Midbrain (tissue), 1 donor: ENCODE measurements around the gene CD300LD.
"Not testable (repeated sequence)": the region's sequence is repeated elsewhere in the genome, so short reads cannot be mapped to it uniquely, and the experiment has no call there.

ENCODE experiments used
- DNase-seq: peaks from one replicate; lab custom pipeline; 2025; lab: John Stamatoyannopoulos, UW

The CD300LD gene

GRCh38 chr17:74606050-74606449 lies 14.0 kb upstream of the CD300LD start:
- no peak for DNase-seq

- DNase-seq, result no peak
These were observed 13.3 kb upstream of the CD300LD start for GRCh38 chr17:74605361-74605760.

GRCh38 chr17:74604761-74605160 lies 12.7 kb upstream of the CD300LD start:
- DNase-seq, result no peak

- DNase-seq, result no peak
These were observed 12.1 kb upstream of the CD300LD start for GRCh38 chr17:74604200-74604599.

- DNase-seq, result no peak
These were observed 11.7 kb upstream of the CD300LD start for GRCh38 chr17:74603746-74604145.

GRCh38 chr17:74603037-74603635 lies 11.1 kb upstream of the CD300LD start:
- no peak for DNase-seq

GRCh38 chr17:74601944-74602572 lies 10.0 kb upstream of the CD300LD start:
- peak; percentile 21 for DNase-seq

GRCh38 chr17:74599448-74599939 lies 7.4 kb upstream of the CD300LD start:
- DNase-seq, result no peak

- no peak for DNase-seq
These were observed 6.9 kb upstream of the CD300LD start for GRCh38 chr17:74599023-74599399.

GRCh38 chr17:74598346-74599022 lies 6.4 kb upstream of the CD300LD start:
- DNase-seq, result no peak

GRCh38 chr17:74597069-74597790 lies 5.1 kb upstream of the CD300LD start:
- DNase-seq, result no peak

GRCh38 chr17:74595037-74595750 lies 3.1 kb upstream of the CD300LD start:
- DNase-seq, result no peak

- no peak for DNase-seq
These were observed 580 bp downstream of the CD300LD start for GRCh38 chr17:74591503-74591902.

GRCh38 chr17:74585711-74586110 lies 6.4 kb downstream of the CD300LD start:
- DNase-seq, result no peak

- no peak for DNase-seq
These were observed 7.6 kb downstream of the CD300LD start for GRCh38 chr17:74584292-74585060.

- DNase-seq, result no peak
These were observed 9.4 kb downstream of the CD300LD start for GRCh38 chr17:74582633-74583032.

GRCh38 chr17:74579900-74580299 lies 12.2 kb downstream of the CD300LD start:
- DNase-seq, result no peak

- DNase-seq, result no peak
These were observed 13.1 kb downstream of the CD300LD start for GRCh38 chr17:74578979-74579378.

- no peak for DNase-seq
These were observed 17.5 kb downstream of the CD300LD start for GRCh38 chr17:74574489-74575142.

- not testable (repeated sequence) for DNase-seq
These were observed 18.4 kb downstream of the CD300LD start for GRCh38 chr17:74573635-74574034.

- DNase-seq, result no peak
These were observed 18.9 kb downstream of the CD300LD start for GRCh38 chr17:74573169-74573568.
